ENCODE measurements around the gene PRKG1. TPM values are rescaled to one million over a fixed set of nuclear protein-coding genes. Genes with fewer than 3 reads are reported as not detected.

Gene PRKG1
- total and polyA plus RNA-seq, 4 donors, result 0.46 to 5.1 (median 1.5) TPM

DNA sequence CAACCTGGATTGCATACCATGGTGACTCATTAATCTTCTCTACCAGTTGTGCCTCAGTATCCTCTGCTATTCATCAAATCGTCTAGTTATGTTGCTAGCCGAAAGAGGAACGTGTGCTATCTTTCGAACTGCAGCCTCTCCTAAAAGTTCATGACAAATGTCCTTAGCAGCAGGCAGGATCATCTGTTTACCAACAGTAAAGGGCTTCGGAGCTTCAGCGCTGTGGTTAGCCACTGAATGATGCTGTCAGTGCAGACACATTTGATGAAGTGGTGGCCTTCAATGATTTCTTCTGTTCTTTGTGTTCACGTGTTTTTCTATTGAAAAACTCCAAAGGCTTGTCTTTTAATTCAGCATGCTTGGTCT lies 556.3 kb downstream of the PRKG1 start:
- WGBS, result 70% methylated on average over 7 of the region's 7 CpGs
- H3K27ac ChIP-seq (ENCODE audit: low read depth in 1 of 2, low read length in 2 of 2), result no peak overlapping the region
- H3K36me3 ChIP-seq (ENCODE audit: control insufficient read depth in 4 of 4, insufficient read depth in 3 of 4, low read depth in 1 of 4, low read length in 3 of 4), result no peaks in the 10 kb centered on the region
- no peak overlapping the region for H3K4me3 ChIP-seq (ENCODE audit: low read depth in 1 of 3, low read length in 3 of 3)
- no peak for TF ChIP-seq FOXA2 (IDR thresholded peaks at IDR 0.05)
- TF ChIP-seq SP1 (IDR thresholded peaks at IDR 0.05), result no peak
- TF ChIP-seq RAD21 (IDR thresholded peaks at IDR 0.05), result no peak
- TF ChIP-seq YY1 (IDR thresholded peaks at IDR 0.05), result no peak
- TF ChIP-seq, protein P1, sequence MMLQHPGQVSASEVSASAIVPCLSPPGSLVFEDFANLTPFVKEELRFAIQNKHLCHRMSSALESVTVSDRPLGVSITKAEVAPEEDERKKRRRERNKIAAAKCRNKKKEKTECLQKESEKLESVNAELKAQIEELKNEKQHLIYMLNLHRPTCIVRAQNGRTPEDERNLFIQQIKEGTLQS (IDR thresholded peaks at IDR 0.05), result no peak
- TF ChIP-seq FOXA1 (IDR thresholded peaks at IDR 0.05), result no peak
- TF ChIP-seq, protein P2, sequence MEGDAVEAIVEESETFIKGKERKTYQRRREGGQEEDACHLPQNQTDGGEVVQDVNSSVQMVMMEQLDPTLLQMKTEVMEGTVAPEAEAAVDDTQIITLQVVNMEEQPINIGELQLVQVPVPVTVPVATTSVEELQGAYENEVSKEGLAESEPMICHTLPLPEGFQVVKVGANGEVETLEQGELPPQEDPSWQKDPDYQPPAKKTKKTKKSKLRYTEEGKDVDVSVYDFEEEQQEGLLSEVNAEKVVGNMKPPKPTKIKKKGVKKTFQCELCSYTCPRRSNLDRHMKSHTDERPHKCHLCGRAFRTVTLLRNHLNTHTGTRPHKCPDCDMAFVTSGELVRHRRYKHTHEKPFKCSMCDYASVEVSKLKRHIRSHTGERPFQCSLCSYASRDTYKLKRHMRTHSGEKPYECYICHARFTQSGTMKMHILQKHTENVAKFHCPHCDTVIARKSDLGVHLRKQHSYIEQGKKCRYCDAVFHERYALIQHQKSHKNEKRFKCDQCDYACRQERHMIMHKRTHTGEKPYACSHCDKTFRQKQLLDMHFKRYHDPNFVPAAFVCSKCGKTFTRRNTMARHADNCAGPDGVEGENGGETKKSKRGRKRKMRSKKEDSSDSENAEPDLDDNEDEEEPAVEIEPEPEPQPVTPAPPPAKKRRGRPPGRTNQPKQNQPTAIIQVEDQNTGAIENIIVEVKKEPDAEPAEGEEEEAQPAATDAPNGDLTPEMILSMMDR (IDR thresholded peaks at IDR 0.05; ENCODE audit: low read depth, low read length, missing input control), result no peak
- TF ChIP-seq HNF4G (IDR thresholded peaks at IDR 0.05), result no peak
- no peak for TF ChIP-seq MAX (IDR thresholded peaks at IDR 0.05)
- TF ChIP-seq, protein P3, sequence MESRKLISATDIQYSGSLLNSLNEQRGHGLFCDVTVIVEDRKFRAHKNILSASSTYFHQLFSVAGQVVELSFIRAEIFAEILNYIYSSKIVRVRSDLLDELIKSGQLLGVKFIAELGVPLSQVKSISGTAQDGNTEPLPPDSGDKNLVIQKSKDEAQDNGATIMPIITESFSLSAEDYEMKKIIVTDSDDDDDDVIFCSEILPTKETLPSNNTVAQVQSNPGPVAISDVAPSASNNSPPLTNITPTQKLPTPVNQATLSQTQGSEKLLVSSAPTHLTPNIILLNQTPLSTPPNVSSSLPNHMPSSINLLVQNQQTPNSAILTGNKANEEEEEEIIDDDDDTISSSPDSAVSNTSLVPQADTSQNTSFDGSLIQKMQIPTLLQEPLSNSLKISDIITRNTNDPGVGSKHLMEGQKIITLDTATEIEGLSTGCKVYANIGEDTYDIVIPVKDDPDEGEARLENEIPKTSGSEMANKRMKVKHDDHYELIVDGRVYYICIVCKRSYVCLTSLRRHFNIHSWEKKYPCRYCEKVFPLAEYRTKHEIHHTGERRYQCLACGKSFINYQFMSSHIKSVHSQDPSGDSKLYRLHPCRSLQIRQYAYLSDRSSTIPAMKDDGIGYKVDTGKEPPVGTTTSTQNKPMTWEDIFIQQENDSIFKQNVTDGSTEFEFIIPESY (IDR thresholded peaks at IDR 0.05), result no peak
- no peak for TF ChIP-seq NR2F2 (IDR thresholded peaks at IDR 0.05)
- no peak for TF ChIP-seq GABPA (IDR thresholded peaks at IDR 0.05 in 1 of 2, conservative IDR thresholded peaks at IDR 0.05 in 1 of 2)
- no peak for TF ChIP-seq RXRA (IDR thresholded peaks at IDR 0.05)
- TF ChIP-seq HNF4A (conservative IDR thresholded peaks at IDR 0.05), result no peak
- no peaks in the 10 kb centered on the region for H3K9me3 ChIP-seq (ENCODE audit: control insufficient read depth in 4 of 4, low read length in 3 of 4)
- H3K9ac ChIP-seq (ENCODE audit: low read depth in 1 of 2, low read length in 2 of 2), result no peak overlapping the region
- H3K4me1 ChIP-seq (ENCODE audit: control insufficient read depth in 4 of 4, insufficient read depth in 4 of 4, low read length in 3 of 4), result no peaks in the 10 kb centered on the region
- DNase-seq (ENCODE audit: low spot score), result no peak
- no peaks in the 10 kb centered on the region for H3K27me3 ChIP-seq (ENCODE audit: control insufficient read depth in 4 of 4, insufficient read depth in 4 of 4, low read length in 3 of 4)

- TF ChIP-seq, protein P1 (IDR thresholded peaks at IDR 0.05), result no peak
- no peak for TF ChIP-seq FOXA1 (IDR thresholded peaks at IDR 0.05)
- TF ChIP-seq NR2F2 (IDR thresholded peaks at IDR 0.05), result no peak
- TF ChIP-seq GABPA (IDR thresholded peaks at IDR 0.05 in 1 of 2, conservative IDR thresholded peaks at IDR 0.05 in 1 of 2), result no peak
- TF ChIP-seq YY1 (IDR thresholded peaks at IDR 0.05), result no peak
- TF ChIP-seq SP1 (IDR thresholded peaks at IDR 0.05), result no peak
- no peak for TF ChIP-seq HNF4A (conservative IDR thresholded peaks at IDR 0.05)
- TF ChIP-seq EGR1 (IDR thresholded peaks at IDR 0.05; ENCODE audit: low read depth in 2 of 2), result no peak
- no peak for TF ChIP-seq JUND (IDR thresholded peaks at IDR 0.05)
- TF ChIP-seq, protein P4, sequence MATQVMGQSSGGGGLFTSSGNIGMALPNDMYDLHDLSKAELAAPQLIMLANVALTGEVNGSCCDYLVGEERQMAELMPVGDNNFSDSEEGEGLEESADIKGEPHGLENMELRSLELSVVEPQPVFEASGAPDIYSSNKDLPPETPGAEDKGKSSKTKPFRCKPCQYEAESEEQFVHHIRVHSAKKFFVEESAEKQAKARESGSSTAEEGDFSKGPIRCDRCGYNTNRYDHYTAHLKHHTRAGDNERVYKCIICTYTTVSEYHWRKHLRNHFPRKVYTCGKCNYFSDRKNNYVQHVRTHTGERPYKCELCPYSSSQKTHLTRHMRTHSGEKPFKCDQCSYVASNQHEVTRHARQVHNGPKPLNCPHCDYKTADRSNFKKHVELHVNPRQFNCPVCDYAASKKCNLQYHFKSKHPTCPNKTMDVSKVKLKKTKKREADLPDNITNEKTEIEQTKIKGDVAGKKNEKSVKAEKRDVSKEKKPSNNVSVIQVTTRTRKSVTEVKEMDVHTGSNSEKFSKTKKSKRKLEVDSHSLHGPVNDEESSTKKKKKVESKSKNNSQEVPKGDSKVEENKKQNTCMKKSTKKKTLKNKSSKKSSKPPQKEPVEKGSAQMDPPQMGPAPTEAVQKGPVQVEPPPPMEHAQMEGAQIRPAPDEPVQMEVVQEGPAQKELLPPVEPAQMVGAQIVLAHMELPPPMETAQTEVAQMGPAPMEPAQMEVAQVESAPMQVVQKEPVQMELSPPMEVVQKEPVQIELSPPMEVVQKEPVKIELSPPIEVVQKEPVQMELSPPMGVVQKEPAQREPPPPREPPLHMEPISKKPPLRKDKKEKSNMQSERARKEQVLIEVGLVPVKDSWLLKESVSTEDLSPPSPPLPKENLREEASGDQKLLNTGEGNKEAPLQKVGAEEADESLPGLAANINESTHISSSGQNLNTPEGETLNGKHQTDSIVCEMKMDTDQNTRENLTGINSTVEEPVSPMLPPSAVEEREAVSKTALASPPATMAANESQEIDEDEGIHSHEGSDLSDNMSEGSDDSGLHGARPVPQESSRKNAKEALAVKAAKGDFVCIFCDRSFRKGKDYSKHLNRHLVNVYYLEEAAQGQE (IDR thresholded peaks at IDR 0.05), result no peak
- no peak for TF ChIP-seq RAD21 (IDR thresholded peaks at IDR 0.05)
- no peak for TF ChIP-seq HNF4G (IDR thresholded peaks at IDR 0.05)
- TF ChIP-seq RXRA (IDR thresholded peaks at IDR 0.05), result no peak
- TF ChIP-seq, protein P3 (IDR thresholded peaks at IDR 0.05), result no peak
- TF ChIP-seq TAF1 (conservative IDR thresholded peaks at IDR 0.05), result no peak
- no peak for TF ChIP-seq MAX (IDR thresholded peaks at IDR 0.05)
- no peak for TF ChIP-seq FOXA2 (IDR thresholded peaks at IDR 0.05)
- H3K36me3 ChIP-seq (ENCODE audit: control insufficient read depth in 4 of 4, insufficient read depth in 3 of 4, low read depth in 1 of 4, low read length in 3 of 4), result no peaks in the 10 kb centered on the region
- no peaks in the 10 kb centered on the region for H3K27me3 ChIP-seq (ENCODE audit: control insufficient read depth in 4 of 4, insufficient read depth in 4 of 4, low read length in 3 of 4)
- no peaks in the 10 kb centered on the region for H3K4me1 ChIP-seq (ENCODE audit: control insufficient read depth in 4 of 4, insufficient read depth in 4 of 4, low read length in 3 of 4)
- WGBS, result 85% methylated on average over 1 of the region's 1 CpG
- H3K27ac ChIP-seq (ENCODE audit: low read depth in 1 of 2, low read length in 2 of 2), result no peak overlapping the region
- no peaks in the 10 kb centered on the region for H3K9me3 ChIP-seq (ENCODE audit: control insufficient read depth in 4 of 4, low read length in 3 of 4)
- DNase-seq (ENCODE audit: low spot score), result no peak
- H3K4me3 ChIP-seq (ENCODE audit: low read depth in 1 of 3, low read length in 3 of 3), result no peak overlapping the region
- no peak overlapping the region for H3K9ac ChIP-seq (ENCODE audit: low read depth in 1 of 2, low read length in 2 of 2)
These were observed 561.1 kb downstream of the PRKG1 start for GRCh38 chr10:51635436-51635835.
